ENCODE results near the gene CLSTN1.

Gene CLSTN1

GRCh38 chr1:9826616-9827015 lies 2.9 kb upstream of the CLSTN1 start:
- Histone ChIP-seq H3K9me3 (ENCODE audit: control insufficient read depth, low read length) (no peaks in the 10 kb centered on the region), H3K36me3 (ENCODE audit: control insufficient read depth, insufficient read depth, low read length) (no peaks in the 10 kb centered on the region), H3K4me1 (ENCODE audit: control insufficient read depth, insufficient read depth, low read length) (peaks cover 9% of the 10 kb centered on the region), H3K27me3 (ENCODE audit: control insufficient read depth, insufficient read depth, low read length, poor library complexity, severe bottlenecking) (peaks cover 14% of the 10 kb centered on the region), H3K4me3 (ENCODE audit: insufficient read depth, low read depth, low read length) (no peak overlapping the region), H3K27ac (ENCODE audit: insufficient read depth, low read depth, low read length, poor library complexity, severe bottlenecking) (no peak overlapping the region)
- WGBS, 2 experiments = 86 to 89% methylated on average over 3 of the region's 3 CpGs

GRCh38 chr1:9826087-9826486 lies 2.3 kb upstream of the CLSTN1 start:
- Histone ChIP-seq H3K4me3 (ENCODE audit: insufficient read depth, low read depth, low read length) (no peak overlapping the region), H3K4me1 (ENCODE audit: control insufficient read depth, insufficient read depth, low read length) (peaks cover 9% of the 10 kb centered on the region), H3K9me3 (ENCODE audit: control insufficient read depth, low read length) (no peaks in the 10 kb centered on the region), H3K27ac (ENCODE audit: insufficient read depth, low read depth, low read length, poor library complexity, severe bottlenecking) (no peak overlapping the region), H3K36me3 (ENCODE audit: control insufficient read depth, insufficient read depth, low read length) (no peaks in the 10 kb centered on the region), H3K27me3 (ENCODE audit: control insufficient read depth, insufficient read depth, low read length, poor library complexity, severe bottlenecking) (peaks cover 14% of the 10 kb centered on the region)
- 97% methylated on average over 3 of the region's 3 CpGs for WGBS, 2 experiments

- Histone ChIP-seq H3K36me3 (ENCODE audit: control insufficient read depth, insufficient read depth, low read length) (no peaks in the 10 kb centered on the region), H3K27me3 (ENCODE audit: control insufficient read depth, insufficient read depth, low read length, poor library complexity, severe bottlenecking) (peaks cover 14% of the 10 kb centered on the region), H3K27ac (ENCODE audit: insufficient read depth, low read depth, low read length, poor library complexity, severe bottlenecking) (no peak overlapping the region), H3K9me3 (ENCODE audit: control insufficient read depth, low read length) (no peaks in the 10 kb centered on the region), H3K4me1 (ENCODE audit: control insufficient read depth, insufficient read depth, low read length) (peaks cover 9% of the 10 kb centered on the region), H3K4me3 (ENCODE audit: insufficient read depth, low read depth, low read length) (no peak overlapping the region)
- 22 to 27% methylated on average over 17 of the region's 17 CpGs for WGBS, 2 experiments
These were observed 1.6 kb upstream of the CLSTN1 start for GRCh38 chr1:9825093-9826074.

- peak overlapping the region; percentile 65 for H3K4me3 ChIP-seq (ENCODE audit: insufficient read depth, low read depth, low read length)
- H3K9me3 ChIP-seq (ENCODE audit: control insufficient read depth, low read length) = no peaks in the 10 kb centered on the region
- no peaks in the 10 kb centered on the region for H3K36me3 ChIP-seq (ENCODE audit: control insufficient read depth, insufficient read depth, low read length)
- peaks cover 9% of the 10 kb centered on the region for H3K4me1 ChIP-seq (ENCODE audit: control insufficient read depth, insufficient read depth, low read length)
- WGBS, 2 experiments = 18 to 21% methylated on average over 12 of the region's 12 CpGs
- peaks cover 14% of the 10 kb centered on the region for H3K27me3 ChIP-seq (ENCODE audit: control insufficient read depth, insufficient read depth, low read length, poor library complexity, severe bottlenecking)
- H3K27ac ChIP-seq (ENCODE audit: insufficient read depth, low read depth, low read length, poor library complexity, severe bottlenecking) = no peak overlapping the region
These were observed 931 bp upstream of the CLSTN1 start for GRCh38 chr1:9824702-9825089.

- Histone ChIP-seq H3K36me3 (ENCODE audit: control insufficient read depth, insufficient read depth, low read length) (no peaks in the 10 kb centered on the region), H3K27me3 (ENCODE audit: control insufficient read depth, insufficient read depth, low read length, poor library complexity, severe bottlenecking) (peaks cover 14% of the 10 kb centered on the region), H3K9me3 (ENCODE audit: control insufficient read depth, low read length) (no peaks in the 10 kb centered on the region), H3K4me3 (ENCODE audit: insufficient read depth, low read depth, low read length) (peak overlapping the region; percentile 87), H3K27ac (ENCODE audit: insufficient read depth, low read depth, low read length, poor library complexity, severe bottlenecking) (no peak overlapping the region), H3K4me1 (ENCODE audit: control insufficient read depth, insufficient read depth, low read length) (peaks cover 9% of the 10 kb centered on the region)
- 0% methylated on average over 40 of the region's 40 CpGs for WGBS, 2 experiments
These were observed 147 bp downstream of the CLSTN1 start for GRCh38 chr1:9823693-9823942.

GRCh38 chr1:9822897-9823692 lies 670 bp downstream of the CLSTN1 start:
- H3K4me3 ChIP-seq (ENCODE audit: insufficient read depth, low read depth, low read length) = peak overlapping the region; percentile 87
- H3K27ac ChIP-seq (ENCODE audit: insufficient read depth, low read depth, low read length, poor library complexity, severe bottlenecking) = no peak overlapping the region
- 0% methylated on average over 71 of the region's 71 CpGs for WGBS, 2 experiments
- H3K27me3 ChIP-seq (ENCODE audit: control insufficient read depth, insufficient read depth, low read length, poor library complexity, severe bottlenecking) = peaks cover 14% of the 10 kb centered on the region
- H3K4me1 ChIP-seq (ENCODE audit: control insufficient read depth, insufficient read depth, low read length) = peaks cover 9% of the 10 kb centered on the region
- H3K9me3 ChIP-seq (ENCODE audit: control insufficient read depth, low read length) = no peaks in the 10 kb centered on the region
- H3K36me3 ChIP-seq (ENCODE audit: control insufficient read depth, insufficient read depth, low read length) = no peaks in the 10 kb centered on the region

- Histone ChIP-seq H3K36me3 (ENCODE audit: control insufficient read depth, insufficient read depth, low read length) (no peaks in the 10 kb centered on the region), H3K9me3 (ENCODE audit: control insufficient read depth, low read length) (no peaks in the 10 kb centered on the region), H3K27ac (ENCODE audit: insufficient read depth, low read depth, low read length, poor library complexity, severe bottlenecking) (no peak overlapping the region), H3K4me1 (ENCODE audit: control insufficient read depth, insufficient read depth, low read length) (peaks cover 14% of the 10 kb centered on the region), H3K27me3 (ENCODE audit: control insufficient read depth, insufficient read depth, low read length, poor library complexity, severe bottlenecking) (peaks cover 14% of the 10 kb centered on the region), H3K4me3 (ENCODE audit: insufficient read depth, low read depth, low read length) (peak overlapping the region; percentile 87)
- 10 to 12% methylated on average over 8 of the region's 8 CpGs for WGBS, 2 experiments
These were observed 1.3 kb downstream of the CLSTN1 start for GRCh38 chr1:9822490-9822889.

GRCh38 chr1:9821710-9822109 lies 2.1 kb downstream of the CLSTN1 start:
- peaks cover 14% of the 10 kb centered on the region for H3K27me3 ChIP-seq (ENCODE audit: control insufficient read depth, insufficient read depth, low read length, poor library complexity, severe bottlenecking)
- 92 to 96% methylated on average over 3 of the region's 4 CpGs for WGBS, 2 experiments
- H3K27ac ChIP-seq (ENCODE audit: insufficient read depth, low read depth, low read length, poor library complexity, severe bottlenecking) = no peak overlapping the region
- no peaks in the 10 kb centered on the region for H3K36me3 ChIP-seq (ENCODE audit: control insufficient read depth, insufficient read depth, low read length)
- H3K9me3 ChIP-seq (ENCODE audit: control insufficient read depth, low read length) = no peaks in the 10 kb centered on the region
- H3K4me3 ChIP-seq (ENCODE audit: insufficient read depth, low read depth, low read length) = peak overlapping the region; percentile 87
- H3K4me1 ChIP-seq (ENCODE audit: control insufficient read depth, insufficient read depth, low read length) = peaks cover 14% of the 10 kb centered on the region

GRCh38 chr1:9820521-9820920 lies 3.2 kb downstream of the CLSTN1 start:
- Histone ChIP-seq H3K27ac (ENCODE audit: insufficient read depth, low read depth, low read length, poor library complexity, severe bottlenecking) (no peak overlapping the region), H3K4me1 (ENCODE audit: control insufficient read depth, insufficient read depth, low read length) (peaks cover 11% of the 10 kb centered on the region), H3K9me3 (ENCODE audit: control insufficient read depth, low read length) (no peaks in the 10 kb centered on the region), H3K27me3 (ENCODE audit: control insufficient read depth, insufficient read depth, low read length, poor library complexity, severe bottlenecking) (peaks cover 14% of the 10 kb centered on the region), H3K36me3 (ENCODE audit: control insufficient read depth, insufficient read depth, low read length) (no peaks in the 10 kb centered on the region), H3K4me3 (ENCODE audit: insufficient read depth, low read depth, low read length) (no peak overlapping the region)
- 86 to 90% methylated on average over 3 of the region's 3 CpGs for WGBS, 2 experiments

- WGBS, 2 experiments = 68 to 75% methylated on average over 4 of the region's 4 CpGs
- H3K4me1 ChIP-seq (ENCODE audit: control insufficient read depth, insufficient read depth, low read length) = peaks cover 6% of the 10 kb centered on the region
- H3K27me3 ChIP-seq (ENCODE audit: control insufficient read depth, insufficient read depth, low read length, poor library complexity, severe bottlenecking) = no peaks in the 10 kb centered on the region
- H3K9me3 ChIP-seq (ENCODE audit: control insufficient read depth, low read length) = no peaks in the 10 kb centered on the region
- H3K4me3 ChIP-seq (ENCODE audit: insufficient read depth, low read depth, low read length) = no peak overlapping the region
- H3K36me3 ChIP-seq (ENCODE audit: control insufficient read depth, insufficient read depth, low read length) = no peaks in the 10 kb centered on the region
- H3K27ac ChIP-seq (ENCODE audit: insufficient read depth, low read depth, low read length, poor library complexity, severe bottlenecking) = no peak overlapping the region
These were observed 6.0 kb downstream of the CLSTN1 start for GRCh38 chr1:9817734-9818133.
